ENCODE results near the gene CCDC197.

CCDC197 gene

GRCh38 chr14:93962701-93963601, 34.1 kb upstream of the CCDC197 start:
- no peak for DNase-seq

DNA sequence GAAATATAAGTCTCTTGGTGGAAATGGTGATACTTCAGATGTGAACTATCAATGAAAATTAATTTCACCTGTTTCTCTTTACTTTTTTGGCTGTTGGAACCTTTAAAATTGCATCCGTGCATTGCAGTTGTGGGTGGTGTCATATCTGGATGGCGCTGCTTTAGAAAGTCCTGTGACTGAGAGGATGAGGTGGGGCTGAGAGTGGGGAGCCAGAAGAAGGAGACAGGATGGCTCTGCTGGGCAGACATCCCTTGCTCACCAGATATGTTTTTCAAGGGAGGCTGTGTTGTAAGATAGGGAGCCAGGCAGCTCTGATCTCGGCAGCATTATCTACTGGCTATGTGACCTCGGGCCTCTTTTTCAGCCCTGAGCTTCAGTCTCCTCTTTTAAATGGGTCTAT, 33.4 kb upstream of the CCDC197 start:
- no peak for DNase-seq

- DNase-seq: no peak
These were observed 32.8 kb upstream of the CCDC197 start for GRCh38 chr14:93964281-93964680.

GRCh38 chr14:93964820-93965286, 32.2 kb upstream of the CCDC197 start:
- no peak for DNase-seq

- no peak for DNase-seq
These were observed 31.7 kb upstream of the CCDC197 start for GRCh38 chr14:93965287-93965821.

DNA sequence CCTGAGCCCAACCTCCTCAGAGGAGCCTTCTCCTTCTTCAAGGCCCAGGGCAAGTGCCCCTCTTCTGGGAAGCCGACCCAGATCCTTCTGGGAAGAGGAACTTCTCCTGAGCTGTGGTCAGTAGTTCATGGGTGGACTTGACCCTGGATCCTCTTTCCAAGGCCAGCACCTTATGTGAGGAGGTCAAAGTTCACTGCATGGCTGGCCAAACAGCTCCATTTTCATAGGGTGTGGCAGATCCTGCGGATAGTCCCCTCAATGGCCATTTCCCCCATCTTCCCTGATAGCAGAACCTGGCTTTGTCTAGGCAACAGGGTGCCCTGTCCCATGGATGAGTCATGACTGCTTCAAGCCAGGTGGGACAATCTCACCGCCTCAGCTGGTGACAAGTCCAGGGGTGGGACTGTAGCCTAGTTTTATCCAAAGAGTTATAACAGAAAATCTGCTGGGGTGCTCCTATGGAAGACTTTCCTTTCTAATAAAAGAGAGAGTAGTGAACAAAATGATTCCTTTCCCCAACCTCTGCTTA, 31.1 kb upstream of the CCDC197 start:
- DNase-seq: no peak

- no peak for DNase-seq
These were observed 29.4 kb upstream of the CCDC197 start for GRCh38 chr14:93967637-93968250.

DNA sequence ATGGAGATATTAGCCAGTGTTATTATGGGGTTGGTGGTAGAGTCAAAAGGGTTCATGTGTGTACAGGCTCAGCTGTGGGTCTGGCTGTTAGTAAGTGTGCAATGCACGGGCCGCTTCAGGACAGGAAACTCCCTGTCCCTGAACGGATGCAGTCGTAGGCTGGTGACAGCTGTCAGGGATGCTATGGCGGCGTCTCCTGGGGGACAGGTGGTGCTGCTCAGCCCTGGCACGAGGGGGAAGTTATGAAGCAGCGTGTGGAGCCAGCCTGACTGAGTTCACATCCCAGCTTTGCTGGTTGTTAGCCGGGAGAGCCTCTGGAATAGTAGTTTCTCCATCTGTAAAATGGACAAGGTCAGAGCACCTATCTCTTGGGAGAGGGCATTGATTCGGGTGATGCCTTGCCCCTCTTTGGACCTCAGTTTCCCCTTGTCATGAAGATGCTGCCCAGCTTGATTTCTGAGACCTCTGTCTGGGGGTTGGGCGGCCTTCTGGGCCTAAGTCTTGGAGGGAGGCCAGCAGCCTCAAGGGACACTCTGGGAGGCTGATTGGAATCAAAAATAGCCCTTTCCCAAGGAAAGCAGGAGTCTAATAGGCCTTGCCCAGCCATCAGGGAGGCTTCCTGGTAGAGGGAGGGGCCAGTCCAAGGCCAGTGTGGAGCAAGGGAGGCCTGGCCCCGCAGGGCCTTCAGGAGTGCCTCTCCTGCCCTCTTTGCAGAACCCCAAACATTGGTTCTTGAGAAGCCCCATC, 27.8 kb upstream of the CCDC197 start:
- no peak for DNase-seq

DNA sequence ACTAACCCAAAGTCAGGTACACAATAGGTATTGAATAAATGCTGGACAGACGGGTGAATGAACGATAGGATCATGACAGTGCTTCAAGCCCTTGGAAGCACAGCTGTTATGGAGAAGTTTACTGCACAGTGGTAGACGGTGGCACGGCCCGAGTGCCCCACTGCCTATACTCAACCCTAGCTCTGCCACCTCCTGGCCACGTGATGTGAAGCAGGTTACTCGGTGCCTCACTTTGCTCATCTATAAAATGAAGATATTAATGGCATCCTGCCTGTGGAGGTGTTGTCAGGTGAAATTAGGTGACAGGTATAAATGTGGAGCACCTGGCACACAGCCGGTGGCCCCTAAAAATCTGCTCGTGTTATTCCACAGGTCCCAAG, 26.5 kb upstream of the CCDC197 start:
- peak; percentile 77 for DNase-seq

DNA sequence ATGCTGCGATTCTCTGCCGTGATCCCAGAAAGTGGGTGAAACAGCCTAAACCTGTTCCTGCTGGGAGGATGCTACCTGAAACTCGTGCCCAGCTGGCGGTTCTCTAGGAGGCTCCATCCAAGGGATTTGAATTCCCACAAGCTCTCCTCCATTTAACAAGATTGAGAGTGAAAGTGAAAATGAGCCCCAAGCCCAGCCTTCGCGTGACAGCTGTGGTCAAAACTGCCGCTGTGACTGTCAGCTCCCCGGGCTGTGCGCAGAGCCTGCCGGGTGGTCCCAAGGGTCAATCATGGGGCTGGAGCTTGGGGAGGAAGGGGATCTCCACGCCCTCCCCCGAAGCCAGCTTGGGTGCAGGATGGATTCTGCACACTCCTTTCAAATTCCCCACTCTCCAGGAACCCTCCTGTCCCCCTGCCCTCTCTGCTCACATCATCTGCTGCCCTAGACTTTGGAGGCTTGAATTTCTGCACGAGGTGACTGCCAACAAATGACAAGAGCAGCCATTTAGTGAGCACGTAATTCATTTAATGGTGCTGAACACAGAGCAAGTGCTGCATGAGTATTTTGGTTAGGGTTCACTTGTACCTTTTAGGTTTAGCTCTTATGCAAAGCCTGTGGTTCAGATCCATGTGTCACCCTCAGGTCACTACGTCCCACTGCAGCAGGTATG, 26.0 kb upstream of the CCDC197 start:
- peak; percentile 64 for DNase-seq

DNA sequence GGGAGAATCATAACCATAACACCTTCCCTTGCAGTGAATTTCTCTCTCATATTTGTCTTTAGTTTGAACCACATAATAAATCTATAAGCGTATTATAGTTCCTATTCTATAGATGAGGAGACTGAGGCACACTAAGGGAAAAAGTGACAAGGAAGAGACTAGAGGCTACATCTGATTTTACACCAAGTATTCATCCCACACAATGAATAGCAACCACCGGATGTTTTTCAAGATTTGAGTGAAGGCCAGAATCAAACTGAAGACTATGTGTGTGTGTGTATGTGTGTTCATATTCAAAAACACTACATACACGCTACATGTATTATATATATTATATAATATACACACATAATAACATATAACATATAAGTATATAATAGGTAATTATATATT, 25.5 kb upstream of the CCDC197 start:
- DNase-seq: no peak

DNA sequence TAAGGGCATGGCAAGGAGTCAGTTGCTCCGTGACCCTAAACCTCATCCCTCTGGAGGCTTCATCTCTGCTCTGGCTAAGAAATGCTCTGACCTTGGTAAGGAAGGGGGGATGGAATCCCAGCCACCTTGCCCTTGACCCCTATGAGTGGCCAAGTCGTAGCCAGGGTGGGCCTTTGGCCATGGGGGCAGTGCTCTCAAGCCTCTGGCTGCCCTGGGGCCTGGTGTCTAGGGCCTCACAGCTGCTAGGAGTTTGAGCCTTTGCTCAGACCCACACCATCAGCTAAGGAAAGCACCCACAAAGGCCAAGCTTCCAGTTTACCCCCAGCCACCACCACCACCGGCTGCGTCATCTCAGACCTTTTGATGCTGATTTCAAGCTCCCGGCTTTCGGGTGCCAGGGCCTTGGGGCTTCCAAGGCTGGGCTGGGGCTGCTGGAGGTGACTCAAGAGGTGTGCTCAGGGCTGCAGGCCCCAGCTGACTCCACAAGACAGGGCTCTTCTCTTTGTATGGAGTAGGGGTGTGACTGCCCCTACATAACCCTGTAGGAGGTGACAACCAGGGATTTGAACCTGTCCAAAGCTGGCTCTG, 24.4 kb upstream of the CCDC197 start:
- DNase-seq: no peak

GRCh38 chr14:93973607-93974006, 23.5 kb upstream of the CCDC197 start:
- DNase-seq: no peak

DNA sequence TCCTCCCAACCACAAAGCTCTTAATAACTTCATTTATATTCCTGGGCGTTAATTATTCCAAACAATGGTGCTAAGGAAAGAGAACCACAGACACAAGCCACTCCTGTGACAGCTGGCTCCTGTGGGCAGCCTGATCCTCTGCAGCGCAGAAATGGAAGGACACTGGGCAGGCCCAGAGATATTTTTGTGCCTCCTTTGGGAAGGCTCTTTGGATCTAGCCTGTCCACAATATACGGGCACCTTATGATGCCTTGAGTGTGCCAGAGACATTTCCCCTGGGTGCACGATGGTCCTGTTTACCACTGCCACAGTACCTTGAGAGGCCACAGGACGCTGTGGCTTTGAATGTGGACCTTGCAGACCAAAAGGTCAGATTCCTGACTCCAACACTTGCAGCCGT, 22.8 kb upstream of the CCDC197 start:
- no peak for DNase-seq

DNA sequence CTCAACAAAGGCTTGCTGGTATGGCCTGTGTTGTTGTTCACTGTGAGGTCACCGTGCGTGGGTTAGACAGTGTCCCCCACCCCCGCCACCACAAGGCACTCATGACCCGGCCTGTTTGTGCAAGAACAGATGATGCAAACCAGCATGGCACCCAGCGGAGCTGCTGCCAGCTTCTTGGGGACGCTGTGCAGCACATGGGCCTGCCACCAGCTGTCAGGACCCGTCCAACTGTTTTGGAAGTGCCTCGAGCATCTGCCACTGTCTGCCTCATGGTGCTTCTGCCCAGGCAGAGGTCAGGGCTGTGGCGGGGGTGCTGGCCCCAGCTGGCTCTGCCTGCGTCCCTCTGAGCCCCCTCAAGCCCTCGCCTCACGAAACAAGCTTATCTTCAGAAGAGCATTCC, 22.3 kb upstream of the CCDC197 start:
- DNase-seq: no peak

DNA sequence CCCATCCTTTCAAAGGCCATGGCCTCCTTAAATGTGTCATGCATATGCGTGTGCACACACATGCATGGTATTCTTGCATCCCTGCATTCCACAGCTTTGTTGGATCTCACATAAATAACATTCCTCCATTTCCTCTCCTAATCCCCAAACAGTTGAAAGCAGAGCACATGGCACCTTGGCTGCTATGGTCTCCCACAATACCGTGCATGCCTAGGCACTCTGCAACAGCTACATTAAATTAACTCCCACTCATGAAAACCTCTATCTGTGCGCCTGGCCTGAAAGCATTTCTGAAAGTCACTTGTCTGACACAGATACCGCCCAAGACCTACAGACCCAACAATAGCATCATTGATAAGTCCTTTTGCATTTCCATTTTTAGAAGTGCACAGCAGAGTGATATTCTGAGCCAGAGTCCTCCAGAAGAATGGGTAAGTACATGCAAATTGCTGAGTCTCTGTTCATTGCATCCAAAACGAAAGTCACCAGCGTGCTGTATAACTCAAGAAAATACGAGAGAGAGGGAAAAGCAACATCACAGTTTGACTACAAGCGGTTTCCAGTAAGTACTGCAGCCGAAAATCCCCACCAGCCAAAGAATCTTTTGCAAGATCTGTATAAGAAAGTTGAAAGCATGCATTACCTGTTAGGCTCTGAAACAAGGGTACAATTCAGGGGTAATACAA, 21.2 kb upstream of the CCDC197 start:
- DNase-seq: no peak

DNA sequence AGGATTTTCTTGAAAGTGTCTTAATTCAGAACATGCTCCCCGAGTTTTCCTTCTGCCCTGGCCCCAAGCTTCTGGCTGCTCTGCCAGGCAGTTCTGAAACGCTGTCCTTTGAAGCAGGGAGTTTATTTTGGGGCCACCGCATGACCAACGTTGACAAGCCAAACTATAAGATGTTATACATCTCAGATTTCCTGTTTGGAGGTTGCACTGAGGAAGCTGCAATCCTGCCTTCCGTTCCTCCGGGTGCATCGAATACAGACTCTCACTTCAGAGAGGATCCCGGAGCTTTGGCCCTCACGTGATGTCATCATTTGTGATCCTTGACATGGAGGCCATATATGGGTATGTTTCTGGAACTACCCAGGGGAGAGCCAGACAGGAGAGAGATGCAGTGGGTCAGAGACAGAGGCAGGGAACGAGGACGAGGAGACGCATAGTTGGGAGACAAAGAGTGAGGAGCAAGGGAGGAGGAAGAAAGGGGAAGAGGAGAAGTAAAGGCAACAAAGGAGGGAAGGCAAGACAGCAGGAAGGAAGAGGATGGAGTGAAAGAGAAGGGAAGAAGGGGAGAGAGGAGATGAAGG, 20.5 kb upstream of the CCDC197 start, which contains the start of gene ASB2:
Gene ASB2, minus strand, starts transcription at position 94 of the 581 bp plus-strand sequence. CDS start 12,031 bp downstream, outside the sequence.
- no peak for DNase-seq

GRCh38 chr14:93977171-93977570, 19.9 kb upstream of the CCDC197 start:
- DNase-seq: no peak

DNA sequence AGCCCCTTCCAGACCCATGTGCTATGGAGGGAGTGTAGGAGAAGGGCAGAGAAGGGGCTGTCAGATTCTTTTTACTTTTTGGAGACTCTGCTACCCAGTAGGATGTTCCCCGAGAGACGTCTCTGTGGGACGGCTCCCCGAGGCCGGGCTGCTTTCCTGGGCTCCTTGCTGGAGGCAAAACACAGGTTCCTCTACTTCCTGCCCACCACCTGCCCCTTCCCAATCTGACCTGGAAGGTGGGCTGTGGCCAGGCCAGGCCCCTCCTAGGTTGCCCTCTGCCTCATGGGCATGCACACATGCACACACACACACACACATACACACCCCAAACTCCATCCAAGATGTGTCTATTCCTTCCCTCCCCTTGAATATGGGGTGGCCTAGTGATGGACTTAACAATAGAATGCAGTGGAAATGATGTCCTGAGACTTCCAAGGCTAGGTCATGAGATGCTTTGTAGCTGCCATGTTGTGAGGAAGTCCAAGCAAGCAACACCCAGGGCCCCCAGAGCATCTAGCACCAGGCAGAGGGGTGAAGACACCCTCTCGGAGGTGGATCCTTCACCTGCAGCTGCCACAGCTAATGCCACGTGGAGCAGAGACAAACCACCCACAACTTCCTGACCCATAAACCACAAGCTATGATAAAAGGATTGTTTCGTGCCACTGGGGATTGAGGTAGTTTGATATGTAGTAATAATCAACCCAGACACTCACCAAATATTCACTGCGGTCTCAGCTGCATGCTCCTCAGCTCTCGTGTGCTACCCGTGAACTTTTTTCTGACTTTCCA, 19.1 kb upstream of the CCDC197 start:
- DNase-seq: peak; percentile 85

GRCh38 chr14:93978735-93979134, 18.4 kb upstream of the CCDC197 start:
- DNase-seq: no peak

All from activated naive CD4-positive, alpha-beta T cell treated with anti-CD3 and anti-CD28 coated beads, Interleukin-2, amount 50 U/mL, for 16 hours (primary cell).